Measurements from ENCODE around the gene ZNF609. TPM values are rescaled to one million over a fixed set of nuclear protein-coding genes. Genes with fewer than 3 reads are reported as not detected.

Gene ZNF609
- polyA plus RNA-seq, 1 donor from 2014 or later: 11.8 TPM

DNA sequence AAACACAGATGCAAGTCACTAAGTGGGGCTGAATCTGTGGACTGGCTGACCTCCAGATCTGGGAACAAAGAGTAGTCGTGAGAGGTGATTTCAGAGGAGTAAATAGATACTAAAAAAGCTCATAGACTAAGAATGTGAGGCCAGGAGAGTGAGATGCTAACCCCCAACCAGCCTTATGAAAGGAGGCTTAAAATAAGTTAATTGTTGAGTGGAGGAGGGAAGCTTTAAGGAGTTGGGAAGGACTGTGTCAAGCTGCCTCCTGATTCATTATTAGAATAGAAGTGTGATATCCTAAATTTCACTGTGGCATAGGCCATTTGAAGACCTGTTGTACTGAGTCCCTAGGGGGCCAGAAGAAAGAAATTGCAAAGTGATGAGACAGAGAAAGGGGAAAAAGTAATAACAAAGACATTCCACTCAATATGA lies 207.4 kb downstream of the ZNF609 start:
- no peaks in the 10 kb centered on the region for H3K79me2 ChIP-seq (replicated peaks; ENCODE audit: insufficient read depth, low read length)
- no peaks in the 10 kb centered on the region for H3K9me3 ChIP-seq (ENCODE audit: low read length)
- no peaks in the 10 kb centered on the region for H3F3A ChIP-seq (ENCODE audit: insufficient read depth, low read length, poor library complexity, severe bottlenecking)
- no peak overlapping the region for H3K4me3 ChIP-seq (ENCODE audit: low read length)
- no peak overlapping the region for H2AFZ ChIP-seq (ENCODE audit: low read depth, low read length)
- no peak overlapping the region for H3K4me2 ChIP-seq (ENCODE audit: low read length)
- no peak overlapping the region for H3K27ac ChIP-seq (ENCODE audit: low read length)
- TF ChIP-seq, protein P1, sequence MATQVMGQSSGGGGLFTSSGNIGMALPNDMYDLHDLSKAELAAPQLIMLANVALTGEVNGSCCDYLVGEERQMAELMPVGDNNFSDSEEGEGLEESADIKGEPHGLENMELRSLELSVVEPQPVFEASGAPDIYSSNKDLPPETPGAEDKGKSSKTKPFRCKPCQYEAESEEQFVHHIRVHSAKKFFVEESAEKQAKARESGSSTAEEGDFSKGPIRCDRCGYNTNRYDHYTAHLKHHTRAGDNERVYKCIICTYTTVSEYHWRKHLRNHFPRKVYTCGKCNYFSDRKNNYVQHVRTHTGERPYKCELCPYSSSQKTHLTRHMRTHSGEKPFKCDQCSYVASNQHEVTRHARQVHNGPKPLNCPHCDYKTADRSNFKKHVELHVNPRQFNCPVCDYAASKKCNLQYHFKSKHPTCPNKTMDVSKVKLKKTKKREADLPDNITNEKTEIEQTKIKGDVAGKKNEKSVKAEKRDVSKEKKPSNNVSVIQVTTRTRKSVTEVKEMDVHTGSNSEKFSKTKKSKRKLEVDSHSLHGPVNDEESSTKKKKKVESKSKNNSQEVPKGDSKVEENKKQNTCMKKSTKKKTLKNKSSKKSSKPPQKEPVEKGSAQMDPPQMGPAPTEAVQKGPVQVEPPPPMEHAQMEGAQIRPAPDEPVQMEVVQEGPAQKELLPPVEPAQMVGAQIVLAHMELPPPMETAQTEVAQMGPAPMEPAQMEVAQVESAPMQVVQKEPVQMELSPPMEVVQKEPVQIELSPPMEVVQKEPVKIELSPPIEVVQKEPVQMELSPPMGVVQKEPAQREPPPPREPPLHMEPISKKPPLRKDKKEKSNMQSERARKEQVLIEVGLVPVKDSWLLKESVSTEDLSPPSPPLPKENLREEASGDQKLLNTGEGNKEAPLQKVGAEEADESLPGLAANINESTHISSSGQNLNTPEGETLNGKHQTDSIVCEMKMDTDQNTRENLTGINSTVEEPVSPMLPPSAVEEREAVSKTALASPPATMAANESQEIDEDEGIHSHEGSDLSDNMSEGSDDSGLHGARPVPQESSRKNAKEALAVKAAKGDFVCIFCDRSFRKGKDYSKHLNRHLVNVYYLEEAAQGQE (IDR thresholded peaks at IDR 0.05; ENCODE audit: borderline replicate concordance): no peak
- TF ChIP-seq TAF1 (IDR thresholded peaks at IDR 0.05; ENCODE audit: low read depth) (no peak), MXI1 (conservative IDR thresholded peaks at IDR 0.05; ENCODE audit: poor library complexity, severe bottlenecking) (no peak), EP300 (conservative IDR thresholded peaks at IDR 0.05; ENCODE audit: poor library complexity, severe bottlenecking) (no peak), RAD21 (conservative IDR thresholded peaks at IDR 0.05) (no peak)
- TF ChIP-seq, protein P2, sequence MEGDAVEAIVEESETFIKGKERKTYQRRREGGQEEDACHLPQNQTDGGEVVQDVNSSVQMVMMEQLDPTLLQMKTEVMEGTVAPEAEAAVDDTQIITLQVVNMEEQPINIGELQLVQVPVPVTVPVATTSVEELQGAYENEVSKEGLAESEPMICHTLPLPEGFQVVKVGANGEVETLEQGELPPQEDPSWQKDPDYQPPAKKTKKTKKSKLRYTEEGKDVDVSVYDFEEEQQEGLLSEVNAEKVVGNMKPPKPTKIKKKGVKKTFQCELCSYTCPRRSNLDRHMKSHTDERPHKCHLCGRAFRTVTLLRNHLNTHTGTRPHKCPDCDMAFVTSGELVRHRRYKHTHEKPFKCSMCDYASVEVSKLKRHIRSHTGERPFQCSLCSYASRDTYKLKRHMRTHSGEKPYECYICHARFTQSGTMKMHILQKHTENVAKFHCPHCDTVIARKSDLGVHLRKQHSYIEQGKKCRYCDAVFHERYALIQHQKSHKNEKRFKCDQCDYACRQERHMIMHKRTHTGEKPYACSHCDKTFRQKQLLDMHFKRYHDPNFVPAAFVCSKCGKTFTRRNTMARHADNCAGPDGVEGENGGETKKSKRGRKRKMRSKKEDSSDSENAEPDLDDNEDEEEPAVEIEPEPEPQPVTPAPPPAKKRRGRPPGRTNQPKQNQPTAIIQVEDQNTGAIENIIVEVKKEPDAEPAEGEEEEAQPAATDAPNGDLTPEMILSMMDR (IDR thresholded peaks at IDR 0.05; ENCODE audit: poor library complexity, severe bottlenecking): no peak
- H3K36me3 ChIP-seq (ENCODE audit: insufficient read depth, low read length): no peaks in the 10 kb centered on the region
- no peaks in the 10 kb centered on the region for H3K9me2 ChIP-seq (ENCODE audit: insufficient read depth, low read length)
- no peaks in the 10 kb centered on the region for H3K27me3 ChIP-seq (ENCODE audit: insufficient read depth, low read depth, low read length)
- H4K20me1 ChIP-seq (ENCODE audit: insufficient read depth): no peaks in the 10 kb centered on the region
- H3K9ac ChIP-seq (ENCODE audit: low read length): no peak overlapping the region

DNA sequence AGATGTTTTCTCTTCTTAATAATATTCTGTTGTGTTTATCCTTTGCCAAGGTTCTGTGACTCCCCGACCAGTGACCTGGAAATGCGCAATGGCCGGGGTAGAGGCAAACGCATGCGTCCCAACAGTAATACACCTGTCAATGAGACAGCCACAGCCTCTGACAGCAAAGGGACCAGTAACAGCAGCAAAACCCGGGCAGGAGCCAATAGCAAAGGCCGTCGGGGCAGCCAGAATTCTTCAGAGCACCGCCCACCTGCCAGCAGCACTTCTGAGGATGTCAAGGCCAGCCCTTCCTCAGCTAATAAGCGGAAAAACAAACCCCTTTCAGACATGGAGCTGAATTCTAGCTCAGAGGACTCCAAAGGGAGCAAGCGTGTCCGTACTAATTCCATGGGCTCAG lies 213.5 kb downstream of the ZNF609 start:
- H2AFZ ChIP-seq (ENCODE audit: low read depth, low read length): no peak overlapping the region
- no peaks in the 10 kb centered on the region for H3K27me3 ChIP-seq (ENCODE audit: insufficient read depth, low read depth, low read length)
- no peak overlapping the region for H3K9ac ChIP-seq (ENCODE audit: low read length)
- H3K79me2 ChIP-seq (replicated peaks; ENCODE audit: insufficient read depth, low read length): no peaks in the 10 kb centered on the region
- H3K36me3 ChIP-seq (ENCODE audit: insufficient read depth, low read length): peaks cover 3% of the 10 kb centered on the region
- no peak overlapping the region for H3K27ac ChIP-seq (ENCODE audit: low read length)
- no peaks in the 10 kb centered on the region for H3K9me2 ChIP-seq (ENCODE audit: insufficient read depth, low read length)
- no peaks in the 10 kb centered on the region for H3K9me3 ChIP-seq (ENCODE audit: low read length)
- no peak for TF ChIP-seq POLR2AphosphoS5 (IDR thresholded peaks at IDR 0.05)
- no peak for TF ChIP-seq RAD21 (conservative IDR thresholded peaks at IDR 0.05)
- TF ChIP-seq TAF1 (IDR thresholded peaks at IDR 0.05; ENCODE audit: low read depth): no peak
- TF ChIP-seq, protein P2 (IDR thresholded peaks at IDR 0.05; ENCODE audit: poor library complexity, severe bottlenecking): no peak
- TF ChIP-seq, protein P1 (IDR thresholded peaks at IDR 0.05; ENCODE audit: borderline replicate concordance): no peak
- TF ChIP-seq MXI1 (conservative IDR thresholded peaks at IDR 0.05; ENCODE audit: poor library complexity, severe bottlenecking): no peak
- no peak for TF ChIP-seq EZH2 (IDR thresholded peaks at IDR 0.05; ENCODE audit: borderline replicate concordance, insufficient read depth, low read length, poor library complexity, severe bottlenecking)
- TF ChIP-seq SMC3 (conservative IDR thresholded peaks at IDR 0.05; ENCODE audit: poor library complexity): no peak
- no peak for TF ChIP-seq EP300 (conservative IDR thresholded peaks at IDR 0.05; ENCODE audit: poor library complexity, severe bottlenecking)
- no peaks in the 10 kb centered on the region for H4K20me1 ChIP-seq (ENCODE audit: insufficient read depth)
- H3K4me3 ChIP-seq (ENCODE audit: low read length): no peak overlapping the region
- H3F3A ChIP-seq (ENCODE audit: insufficient read depth, low read length, poor library complexity, severe bottlenecking): no peaks in the 10 kb centered on the region
- H3K4me2 ChIP-seq (ENCODE audit: low read length): no peak overlapping the region

Measured in neural cell (in vitro differentiated cells).